Posterior vena cava (tissue), 2 donors: Measurements from ENCODE around the gene SLC22A23. TPM values are rescaled to one million over a fixed set of nuclear protein-coding genes. Genes with fewer than 3 reads are reported as not detected.
"Not testable (repeated sequence)": the region's sequence is repeated elsewhere in the genome, so short reads cannot be mapped to it uniquely, and the experiment has no call there.

Source experiments
- DNase-seq: peaks from one replicate; pipeline ENCODE4 v3.0.0-alpha.2; 2020; ENCODE audit warnings: low spot score
- intact Hi-C, 2 donors: fragments of 100-400 bp; cut with DNase I; formaldehyde crosslinking; loops; one replicate each; pipeline versions ENCODE4 v1.14.1 to v1.14.2; 2022 to 2023
- total RNA-seq, 2 donors: library from RNA; stranded (reverse); fragmentation: NEBNext Ultra II Directional; extraction: Animal tissue kit (Norgen Biotek cat#: 25700); gene quantifications; one replicate each; pipeline ENCODE4 v1.2.1, GENCODE V29; 2021
- donor health status: DM: yes; HTN: yes; CAD: no.
- donor health status: DM: yes; HTN: yes; CAD: no.

SLC22A23 gene
- total RNA-seq, 2 donors from 2014 or later: 5.2 to 5.6 TPM

DNA sequence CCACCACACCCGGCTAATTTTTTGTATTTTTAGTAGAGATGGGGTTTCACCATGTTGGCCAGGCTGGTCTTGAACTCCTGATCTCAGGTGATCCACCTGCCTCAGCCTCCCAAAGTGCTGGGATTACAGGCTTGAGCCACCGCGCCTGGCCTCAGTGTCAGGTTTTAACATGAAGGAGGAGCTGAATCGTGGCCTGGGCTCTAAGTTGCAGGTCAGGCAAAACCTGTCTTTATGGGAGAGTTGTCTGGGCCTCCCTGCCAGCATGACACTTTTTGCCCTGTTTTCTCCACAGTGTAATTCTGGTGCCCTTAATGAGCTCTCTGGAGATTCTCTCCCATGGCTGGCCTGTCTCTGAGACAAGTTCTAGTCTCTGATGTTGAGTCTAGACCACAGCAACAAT lies 78.0 kb downstream of the SLC22A23 start:
- DNase-seq, intact Hi-C loops: not testable (repeated sequence)

DNA sequence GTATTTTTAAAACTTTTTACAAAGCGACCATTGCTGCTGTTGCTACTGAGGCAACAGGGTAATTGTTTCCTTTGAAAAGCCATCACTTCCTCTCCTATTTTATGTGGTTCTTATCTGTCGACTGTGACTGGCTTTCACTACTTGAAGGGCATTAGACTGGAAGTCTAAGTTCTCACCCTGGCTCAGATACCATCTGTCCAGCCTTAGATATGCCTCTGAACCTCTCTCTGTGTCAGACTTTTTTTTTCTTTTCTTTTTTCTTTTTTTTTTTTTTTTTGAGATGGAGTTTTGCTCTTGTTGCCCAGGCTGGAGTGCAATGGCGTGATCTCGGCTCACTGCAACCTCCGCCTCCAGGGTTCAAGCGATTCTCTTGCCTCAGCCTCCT lies 78.5 kb downstream of the SLC22A23 start:
- DNase-seq, intact Hi-C loops: not testable (repeated sequence)

DNA sequence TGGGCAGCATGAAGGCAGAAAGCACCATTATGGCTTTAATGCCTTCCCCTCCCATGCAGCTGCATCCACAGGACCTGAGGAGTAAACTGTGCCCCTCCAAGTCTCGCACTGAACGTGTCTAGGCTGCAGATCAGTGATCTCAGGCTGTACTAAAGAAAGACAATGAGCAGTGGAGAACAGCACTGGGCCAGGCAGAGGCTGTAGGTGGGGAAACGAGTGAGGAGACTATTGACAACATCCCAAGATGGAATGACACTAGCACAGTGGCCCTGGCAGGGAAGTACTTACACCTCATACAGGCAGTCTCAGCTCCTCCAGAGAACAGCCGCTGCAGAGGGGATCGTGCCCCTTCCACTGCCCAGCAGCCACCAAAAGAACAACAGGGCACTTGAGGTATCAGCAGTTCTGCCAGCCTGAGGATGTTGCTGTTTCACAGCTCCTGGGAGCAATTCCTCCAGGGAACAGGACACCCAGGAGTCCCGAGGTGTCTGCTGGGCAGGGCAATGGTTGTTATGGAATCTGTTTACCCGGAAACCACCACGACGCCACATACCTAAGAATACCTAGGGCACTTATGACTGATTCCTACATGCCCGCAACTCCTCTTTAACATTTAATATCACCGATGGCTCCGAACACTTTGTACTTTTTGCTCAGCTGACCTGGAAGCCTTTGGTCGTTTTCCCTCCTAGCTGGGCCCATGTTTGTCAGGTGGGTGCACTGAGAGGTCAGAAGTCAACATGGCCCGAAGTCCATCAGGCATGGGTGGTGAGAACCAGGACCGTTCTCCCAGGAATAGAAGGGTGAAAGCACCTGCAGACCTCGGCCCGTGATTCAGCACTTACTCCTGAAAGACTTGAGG lies 79.1 kb downstream of the SLC22A23 start:
- DNase-seq: no peak
- intact Hi-C loops: no loop called here

DNA sequence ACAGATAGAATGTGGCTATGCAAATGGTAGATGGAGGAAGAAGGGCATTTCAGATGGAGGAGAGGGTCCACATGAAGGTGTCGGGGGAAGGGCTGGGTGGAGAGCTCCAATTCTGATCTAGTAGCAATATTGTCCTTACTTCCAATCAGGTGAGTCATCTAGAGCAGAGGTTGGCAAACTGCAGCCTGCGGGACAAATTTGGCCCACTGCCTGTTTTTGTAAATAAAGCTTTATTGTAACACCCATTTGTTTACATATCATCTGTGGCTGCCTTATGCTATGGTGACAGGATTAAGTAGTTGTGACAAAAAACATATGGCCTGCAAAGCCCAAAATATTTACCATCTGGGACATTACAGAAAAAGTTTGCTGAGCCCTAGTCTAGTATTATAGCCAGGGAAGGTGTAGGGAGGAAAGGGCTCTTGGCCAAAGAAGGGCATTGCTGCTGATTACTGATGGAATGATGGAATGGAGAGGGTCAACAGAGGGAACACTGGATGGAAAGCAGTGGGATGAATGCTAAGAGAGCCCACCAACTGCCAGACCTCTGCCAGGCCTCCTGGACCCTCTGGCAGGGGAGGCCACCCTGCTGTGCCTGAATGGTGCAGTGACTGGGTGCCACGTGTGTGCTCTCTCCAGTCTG lies 79.8 kb downstream of the SLC22A23 start:
- intact Hi-C loops: no loop called here
- DNase-seq: no peak

DNA sequence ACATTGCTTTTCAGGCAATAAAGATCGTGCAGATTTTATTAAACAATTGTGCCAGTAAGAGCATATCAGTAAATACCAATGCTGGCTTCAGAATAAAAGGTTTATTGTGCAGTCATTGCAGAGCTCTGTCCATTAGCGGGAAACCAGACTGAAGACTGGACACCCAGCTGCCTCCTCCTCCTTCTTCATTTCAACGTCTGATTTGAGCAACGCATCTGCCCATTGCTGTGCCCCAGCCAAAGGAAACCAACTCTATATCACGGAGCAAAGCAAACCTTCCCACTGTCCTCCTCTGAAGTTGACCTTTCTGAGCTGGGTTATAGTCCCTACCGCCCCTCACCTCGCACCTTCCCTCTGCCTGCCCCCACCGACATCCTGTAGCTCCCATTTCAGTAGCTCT lies 80.8 kb downstream of the SLC22A23 start:
- no peak for DNase-seq
- intact Hi-C loops: no loop called here

DNA sequence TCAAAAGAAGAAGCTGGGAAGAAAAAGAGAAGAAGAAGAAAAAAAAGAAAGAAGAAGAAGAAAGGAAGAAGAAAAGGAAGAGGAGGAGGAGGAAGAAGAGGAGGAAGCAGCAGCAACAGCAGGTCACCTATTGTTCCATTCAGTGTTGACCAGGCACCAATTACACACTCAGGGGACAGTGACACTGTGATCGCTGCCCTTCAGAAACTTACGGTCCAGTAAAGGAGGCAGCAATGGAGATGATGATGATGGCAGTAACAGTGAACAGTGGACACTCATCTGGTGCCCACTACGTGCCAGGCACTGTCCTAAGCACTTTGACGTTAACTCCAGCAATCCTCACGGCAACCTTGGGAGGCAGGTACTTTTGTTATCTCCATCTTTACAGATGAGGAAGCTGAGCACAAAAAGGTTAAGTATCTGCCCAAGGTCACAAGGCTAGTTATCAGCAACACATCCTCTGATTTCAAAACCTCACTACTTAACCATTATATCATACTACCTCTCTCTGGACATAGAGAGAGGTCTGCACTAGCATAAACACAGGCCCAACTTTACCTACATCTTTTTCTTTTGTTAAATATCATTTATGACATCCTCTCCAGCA lies 83.2 kb downstream of the SLC22A23 start:
- DNase-seq: no peak
- intact Hi-C loops: no loop called here

DNA sequence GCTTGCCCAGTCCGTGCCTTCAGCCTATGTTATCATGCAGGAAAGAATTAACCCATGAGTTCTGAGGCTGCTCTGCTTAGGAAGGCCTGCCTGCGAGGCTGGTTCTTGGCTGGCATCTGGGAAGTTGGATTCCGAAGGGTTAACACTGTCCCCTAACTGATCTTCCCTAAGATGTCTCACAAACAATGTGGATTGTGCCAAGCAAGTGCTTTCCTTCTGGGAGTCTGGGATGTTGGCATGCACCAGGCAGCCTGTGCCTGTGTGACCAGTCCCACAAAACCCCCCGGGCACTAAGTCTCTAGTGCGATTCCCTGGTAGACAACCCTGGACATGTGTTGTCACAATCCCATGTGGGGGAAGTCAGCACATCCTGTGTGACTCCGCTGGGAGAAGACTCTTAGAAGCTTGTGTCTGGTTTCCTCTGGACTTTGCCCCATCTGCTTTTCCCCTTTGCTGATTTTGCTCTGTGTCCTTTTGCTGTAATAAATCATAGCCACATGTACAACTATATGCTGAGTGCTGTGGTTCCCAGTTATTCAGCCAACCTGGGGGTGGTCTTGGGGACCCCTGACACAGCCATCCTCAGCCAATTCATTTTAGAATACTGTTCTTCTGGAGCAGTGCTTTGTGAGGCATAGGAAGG lies 83.8 kb downstream of the SLC22A23 start:
- DNase-seq: no peak
- intact Hi-C loops: no loop called here

DNA sequence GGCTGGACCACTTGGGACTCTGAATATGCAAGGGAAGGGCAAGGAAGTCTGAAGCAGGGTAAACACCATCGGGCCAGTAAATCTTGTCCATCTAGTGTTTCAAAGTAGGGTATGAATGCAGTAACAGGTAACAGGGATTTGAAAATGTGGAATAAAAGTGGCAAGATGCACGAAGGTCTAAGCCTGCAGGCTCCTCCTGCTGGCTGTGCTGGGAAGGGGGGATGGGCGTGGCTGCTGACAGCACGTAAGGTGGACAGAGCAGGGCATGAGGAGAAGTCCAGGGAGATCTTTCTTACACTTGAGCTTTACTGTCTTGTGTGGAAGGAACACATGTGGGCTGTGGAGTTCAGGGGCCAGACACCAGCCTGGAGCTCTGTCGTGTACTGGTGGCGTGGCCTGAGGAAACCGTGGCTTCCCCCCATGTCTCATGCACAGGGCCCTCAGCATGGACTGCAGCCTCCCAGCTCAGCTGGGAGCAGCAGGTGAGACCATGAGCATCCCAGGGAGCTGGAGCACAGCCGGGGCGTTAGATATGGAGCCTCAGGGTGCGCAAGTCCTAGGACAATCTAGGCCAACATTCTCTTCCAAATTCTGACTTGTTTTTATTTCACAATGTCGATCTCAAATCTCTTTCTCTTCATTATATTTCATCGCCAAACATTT lies 84.5 kb downstream of the SLC22A23 start:
- intact Hi-C loops: no loop called here
- DNase-seq: no peak

DNA sequence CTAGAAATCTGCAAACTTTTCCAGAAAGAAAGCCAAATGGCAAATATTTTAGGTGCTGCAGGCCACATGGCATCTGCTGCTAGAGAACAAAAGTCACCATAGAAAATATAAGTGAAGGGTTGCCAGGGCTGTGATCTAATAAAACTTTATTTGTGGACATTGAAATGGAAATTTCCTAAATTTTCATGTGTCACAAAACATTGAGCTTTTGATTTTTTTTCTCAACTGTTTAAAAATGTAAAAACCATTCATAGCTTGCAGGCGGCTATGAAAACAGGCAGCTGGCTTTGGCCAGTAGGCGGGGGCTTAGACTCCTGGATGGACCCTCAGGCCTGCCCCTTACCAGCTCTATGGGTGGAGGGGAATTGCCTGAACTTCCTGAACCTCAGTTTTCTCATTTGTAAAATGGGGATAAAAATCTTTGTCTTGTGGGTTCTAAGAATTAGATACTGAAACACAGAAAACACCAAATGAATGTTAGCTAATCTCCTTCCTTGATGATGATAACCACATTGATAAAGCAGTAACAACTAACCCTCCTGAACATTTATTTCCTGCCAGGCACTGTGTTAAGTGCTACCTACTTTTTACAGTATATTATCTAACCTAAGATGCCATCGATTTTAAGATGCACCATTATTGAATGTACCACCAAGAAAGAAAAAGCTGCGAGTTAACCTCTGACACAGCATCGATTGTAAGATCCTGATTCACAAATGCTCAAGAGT lies 85.5 kb downstream of the SLC22A23 start:
- intact Hi-C loops: no loop called here

DNA sequence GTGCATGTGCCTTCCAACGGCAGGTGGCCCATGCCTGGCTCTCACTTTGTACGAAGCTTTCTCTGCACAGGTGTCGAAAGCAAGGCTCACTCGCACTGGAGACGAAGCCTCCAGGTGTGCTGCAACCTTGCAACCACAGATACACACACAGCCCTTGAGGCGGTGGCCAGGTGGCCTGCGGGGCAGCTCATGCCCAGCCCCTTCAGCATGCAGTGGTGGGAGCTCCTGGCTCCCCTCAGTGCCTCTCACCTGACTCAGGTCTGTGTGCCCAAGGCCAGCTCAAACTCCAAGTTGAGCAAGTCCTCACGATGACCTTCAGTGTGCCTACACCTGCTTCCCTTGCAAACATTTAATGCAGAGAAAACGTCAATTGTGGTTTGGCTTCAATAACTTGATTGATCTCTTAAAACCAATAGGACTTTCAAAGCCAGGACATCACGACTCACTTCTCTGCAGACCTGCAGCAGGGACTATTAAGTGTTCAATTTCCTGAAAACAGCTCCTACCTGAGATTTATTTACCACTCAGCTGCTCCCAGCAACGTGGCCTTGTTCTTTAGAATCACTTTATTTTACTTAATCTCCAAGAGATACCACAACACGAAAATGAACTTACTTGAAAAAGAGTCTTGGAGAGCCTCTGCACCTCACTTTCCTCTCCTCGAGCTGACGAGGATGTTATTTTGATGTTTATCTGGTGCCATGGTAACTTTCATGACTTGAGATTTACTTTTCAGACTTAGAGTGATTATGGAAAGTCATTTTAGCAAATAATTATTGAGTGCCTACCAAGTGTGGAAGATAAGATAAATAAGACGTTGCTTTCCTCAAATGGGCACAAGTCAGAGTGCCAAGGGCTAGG lies 86.3 kb downstream of the SLC22A23 start:
- intact Hi-C loops: no loop called here
- no peak for DNase-seq

More for the DNA sequence above, 85.5 kb downstream of the SLC22A23 start:
- no peak for DNase-seq

DNA sequence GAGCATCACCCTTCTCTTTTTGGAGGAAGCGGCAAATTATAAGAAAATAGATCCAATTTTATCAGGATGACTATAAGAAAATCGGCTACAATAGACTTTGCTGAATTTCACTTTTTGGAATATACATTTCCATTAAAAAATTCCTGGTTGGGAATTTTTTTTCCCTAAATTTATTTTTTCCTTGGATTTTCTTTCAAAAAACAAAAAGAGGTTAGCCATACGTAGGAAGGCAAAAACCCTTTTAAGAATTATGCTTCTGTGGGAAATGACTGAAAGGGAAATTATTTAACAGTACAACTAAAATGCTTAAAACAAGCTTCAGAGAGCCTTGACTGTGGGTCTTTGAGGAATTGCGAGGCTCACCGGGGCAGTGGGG lies 86.9 kb downstream of the SLC22A23 start:
- no peak for DNase-seq
- intact Hi-C loops: no loop called here

DNA sequence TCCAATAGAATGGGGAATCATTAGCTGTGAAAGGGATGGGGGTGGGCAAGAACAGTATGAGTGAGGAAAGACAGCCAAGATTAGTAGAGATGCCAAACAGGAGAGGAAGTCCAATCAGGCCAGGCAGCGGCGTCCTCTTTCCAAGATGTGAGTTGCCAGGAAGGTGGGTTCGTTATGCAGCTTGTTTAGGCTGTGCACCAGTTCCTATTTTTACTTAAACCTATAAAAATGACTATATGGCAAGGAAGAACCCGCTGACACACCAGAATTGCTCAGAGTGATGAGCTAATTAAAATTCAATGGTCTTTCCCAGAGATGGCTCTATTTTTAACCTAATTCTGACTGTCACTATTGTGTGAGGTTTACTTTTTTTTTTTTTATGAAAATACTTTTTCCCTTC lies 88.2 kb downstream of the SLC22A23 start:
- no peak for DNase-seq
- intact Hi-C loops: no loop called here

DNA sequence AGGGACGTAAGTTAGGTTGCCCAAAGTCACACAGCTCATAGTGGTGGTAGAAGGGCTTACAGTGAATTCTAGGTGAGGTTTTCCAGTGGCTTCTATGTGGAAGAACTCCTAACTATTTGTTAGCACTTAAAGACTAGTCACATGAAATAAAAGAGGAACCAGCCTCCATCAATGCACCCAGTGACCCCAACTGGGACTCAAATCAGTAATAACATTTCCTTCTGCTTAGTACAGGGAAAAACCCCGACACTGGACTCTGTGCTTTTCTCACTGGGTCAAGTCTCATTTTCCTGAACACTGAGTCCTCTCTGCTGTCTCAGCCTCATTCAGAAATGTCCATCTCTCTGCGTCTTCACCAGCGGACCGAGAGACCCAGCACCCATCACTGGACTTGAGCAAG lies 89.2 kb downstream of the SLC22A23 start:
- DNase-seq: no peak
- intact Hi-C loops: no loop called here

DNA sequence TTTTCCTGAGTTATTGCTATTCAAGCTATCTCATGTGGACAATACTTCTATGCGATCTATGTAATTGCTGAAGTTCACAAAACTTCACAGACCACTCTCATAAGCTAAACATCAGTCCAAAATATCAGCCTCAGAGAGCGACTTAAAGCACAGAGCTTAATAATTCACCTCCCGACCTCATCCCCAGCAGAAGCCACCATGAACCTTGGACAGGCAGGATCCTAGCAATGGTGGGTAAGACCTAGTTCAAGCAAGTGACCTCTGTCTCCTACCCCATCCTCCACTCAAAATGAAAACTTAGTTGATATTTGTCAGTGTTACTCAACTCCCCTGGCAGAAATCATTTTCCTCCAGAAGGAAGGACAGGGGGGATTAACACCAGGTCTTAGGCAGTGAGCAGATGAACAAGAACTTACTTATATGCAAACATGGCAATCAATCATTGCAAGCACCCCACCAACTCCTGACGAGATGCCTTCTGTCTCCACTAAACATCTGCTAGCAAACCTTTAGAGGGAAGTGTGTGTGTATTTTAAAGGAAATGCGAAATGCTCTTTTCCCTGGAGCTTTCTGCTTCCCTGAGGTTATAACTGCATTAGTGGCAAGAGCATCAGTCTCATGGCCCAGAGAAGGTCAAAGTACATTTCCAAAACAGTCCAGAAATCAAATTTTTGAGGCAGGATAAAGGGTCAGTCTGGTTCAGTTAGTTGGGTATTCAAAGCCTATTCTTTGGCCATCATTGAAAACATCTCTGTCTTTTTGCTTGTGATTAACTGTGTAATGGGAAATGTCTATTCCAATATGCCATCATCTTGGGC lies 90.0 kb downstream of the SLC22A23 start:
- intact Hi-C loops: no loop called here
- DNase-seq: no peak

DNA sequence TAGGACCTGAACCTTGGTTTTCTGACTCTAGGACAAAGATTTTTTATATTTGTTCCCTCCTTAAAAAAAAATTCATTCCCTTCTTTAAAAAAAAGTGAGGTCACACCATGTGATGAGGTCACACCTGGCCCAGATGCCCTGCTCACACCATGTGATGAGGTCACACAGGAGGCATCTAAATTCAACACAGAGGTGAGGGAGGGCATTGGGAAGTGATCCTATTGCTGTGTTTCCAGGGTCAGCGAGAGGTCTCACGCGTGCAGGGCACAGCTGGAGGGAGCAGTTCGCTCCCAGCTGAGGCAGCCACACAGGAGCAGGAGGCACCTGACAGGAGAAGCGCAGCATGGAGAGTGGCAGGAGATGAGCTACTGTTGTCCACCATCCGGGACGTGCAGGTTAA lies 92.5 kb downstream of the SLC22A23 start:
- intact Hi-C loops: no loop called here
- DNase-seq: no peak

DNA sequence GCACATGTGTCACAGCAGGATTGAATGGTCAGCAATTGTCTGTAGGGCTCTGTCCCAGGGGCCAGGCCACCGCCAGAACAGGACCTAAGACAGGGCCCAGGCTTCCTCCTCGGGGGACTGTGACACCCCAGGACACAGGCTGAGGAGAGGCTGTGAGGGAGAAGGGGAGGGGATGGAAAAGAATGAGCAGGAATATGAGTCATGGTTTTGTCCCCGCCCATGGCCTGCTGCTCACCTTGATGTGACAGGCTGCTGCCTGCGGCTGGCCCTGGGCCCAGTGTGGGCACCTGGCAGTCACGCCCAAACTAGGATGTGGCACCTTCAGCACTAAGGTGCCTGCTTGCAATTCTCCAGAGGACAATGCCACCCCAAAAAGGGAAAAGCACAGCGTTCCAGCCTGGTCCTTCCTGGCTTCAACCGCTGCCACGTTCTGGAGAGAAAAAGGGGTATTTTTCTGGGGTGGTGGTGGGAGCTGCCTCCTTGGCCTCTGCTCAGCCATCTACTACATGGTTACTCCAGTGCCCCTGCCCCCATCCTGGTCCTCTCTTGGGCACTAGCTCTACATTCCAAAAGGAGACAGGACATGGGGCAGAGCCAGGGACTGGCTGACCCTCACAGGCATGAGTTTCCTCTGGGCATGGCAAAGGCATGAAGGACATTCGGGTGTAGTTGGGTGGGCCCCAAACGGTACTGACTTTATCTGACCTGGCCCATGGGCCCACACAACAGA lies 93.4 kb downstream of the SLC22A23 start:
- DNase-seq: peak; percentile 67
- intact Hi-C loops: no loop called here
